HG03432 (cell line): Measurements from ENCODE around the gene CKAP2L.
A peak's percentile ranks its signal among the peaks of the same experiment; 100 is the strongest.
"Not testable (repeated sequence)": the region's sequence is repeated elsewhere in the genome, so short reads cannot be mapped to it uniquely, and the experiment has no call there.

Experiments used
- ATAC-seq: cut with Tn5 transposase; IDR thresholded peaks from one replicate; pipeline ENCODE4 v1.9.1; 2021; ENCODE audit warnings: mild to moderate bottlenecking, moderate library complexity; ENCODE audit not compliant: unreplicated experiment

The CKAP2L gene

GRCh38 chr2:112727276-112728028 lies 37.0 kb downstream of the CKAP2L start:
- ATAC-seq, result no peak

- peak; percentile 80 for ATAC-seq
Measured at GRCh38 chr2:112726487-112727190, 37.8 kb downstream of the CKAP2L start.

- peak; percentile 45 for ATAC-seq
Measured at GRCh38 chr2:112725545-112726457, 38.6 kb downstream of the CKAP2L start.

- no peak for ATAC-seq
Measured at GRCh38 chr2:112724591-112725525, 39.6 kb downstream of the CKAP2L start.

- no peak for ATAC-seq
Measured at GRCh38 chr2:112723995-112724394, 40.4 kb downstream of the CKAP2L start.

- no peak for ATAC-seq
Measured at GRCh38 chr2:112723547-112723940, 40.9 kb downstream of the CKAP2L start.

- ATAC-seq, result no peak
Measured at GRCh38 chr2:112722816-112723546, 41.4 kb downstream of the CKAP2L start.

GRCh38 chr2:112721819-112722522 lies 42.4 kb downstream of the CKAP2L start:
- ATAC-seq, result no peak

GRCh38 chr2:112720785-112721184 lies 43.6 kb downstream of the CKAP2L start, which contains the start of gene NT5DC4:
Gene NT5DC4 (plus strand): TSS chr2:112721020. CDS start chr2:112721080, 60 bp downstream.
- ATAC-seq, result no peak

- ATAC-seq, result no peak
Measured at GRCh38 chr2:112718863-112719370, 45.5 kb downstream of the CKAP2L start.

- ATAC-seq, result not testable (repeated sequence)
Measured at GRCh38 chr2:112716826-112717352, 47.5 kb downstream of the CKAP2L start.

GRCh38 chr2:112716094-112716493 lies 48.3 kb downstream of the CKAP2L start:
- ATAC-seq, result not testable (repeated sequence)

GRCh38 chr2:112714836-112715631 lies 49.4 kb downstream of the CKAP2L start:
- ATAC-seq, result no peak

- ATAC-seq, result no peak
Measured at GRCh38 chr2:112714331-112714730, 50.1 kb downstream of the CKAP2L start.

- no peak for ATAC-seq
Measured at GRCh38 chr2:112713926-112714325, 50.5 kb downstream of the CKAP2L start.

GRCh38 chr2:112713585-112713925 lies 50.9 kb downstream of the CKAP2L start:
- ATAC-seq, result no peak

- ATAC-seq, result no peak
Measured at GRCh38 chr2:112712903-112713584, 51.4 kb downstream of the CKAP2L start.
